ENCODE results near the gene GLRB.
"Not testable (repeated sequence)": the region's sequence is repeated elsewhere in the genome, so short reads cannot be mapped to it uniquely, and the experiment has no call there.

Gene GLRB

DNA sequence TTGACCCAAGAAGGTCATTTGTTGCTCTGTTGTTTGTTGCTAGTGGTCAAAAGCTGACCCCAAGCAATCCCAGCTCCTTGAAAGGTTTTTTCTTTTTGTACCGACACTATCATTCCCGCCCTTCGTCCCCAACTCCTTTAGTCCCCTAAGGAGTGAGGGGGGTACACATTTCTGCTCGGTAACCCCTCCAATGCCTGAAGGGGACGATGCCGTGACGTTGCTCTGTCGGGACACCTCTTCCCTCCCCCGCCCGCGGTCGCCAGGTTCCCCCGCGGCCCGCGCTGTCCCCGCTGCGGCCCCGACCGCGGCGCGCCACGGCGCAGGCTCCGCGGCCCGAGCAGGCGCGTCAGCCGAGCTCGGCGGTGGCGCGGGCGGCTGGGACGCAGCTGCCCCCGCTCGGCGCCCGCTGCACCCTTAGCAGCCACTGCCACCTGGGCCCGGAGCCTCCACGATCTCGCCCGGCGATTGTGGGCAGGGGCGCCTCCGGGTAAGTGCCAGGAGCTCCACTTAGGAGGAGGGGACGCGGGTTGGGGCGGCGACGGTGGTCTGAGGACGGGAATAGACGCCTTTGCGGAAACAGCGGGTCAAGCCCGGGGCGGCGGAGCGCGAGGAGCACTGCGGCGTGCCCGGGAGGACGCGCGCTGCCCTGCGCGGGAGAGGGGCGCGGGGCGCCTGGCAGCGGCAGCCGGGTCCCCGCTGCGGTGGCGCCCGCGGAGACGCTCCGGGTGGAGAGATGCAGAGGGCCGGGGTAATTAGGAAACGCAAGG, at the start of gene GLRB:
Gene GLRB, plus strand, starts transcription at position 340 of the 767 bp plus-strand sequence. CDS start 1,875 bp downstream, outside the sequence.
- no peak for DNase-seq

DNA sequence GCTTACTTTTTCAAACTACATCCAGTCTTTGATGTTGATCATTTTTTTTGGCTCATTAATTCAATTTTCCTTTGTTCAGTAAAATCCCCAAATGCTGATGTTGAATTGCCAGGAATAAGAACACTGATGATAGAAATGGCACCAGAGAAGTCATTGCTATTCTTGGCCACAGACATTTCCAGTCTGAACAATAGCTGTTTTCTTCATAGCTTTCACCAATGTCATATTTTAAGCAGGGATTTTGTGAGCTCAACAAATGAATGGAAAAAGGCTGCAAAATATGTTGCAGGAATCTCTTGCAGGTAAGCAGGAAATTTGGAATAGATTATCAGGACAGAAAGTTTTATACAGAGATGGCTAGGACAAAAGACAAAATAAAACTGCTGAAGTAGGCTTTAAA, 40.5 kb upstream of the GLRB start:
- no peak for DNase-seq

DNA sequence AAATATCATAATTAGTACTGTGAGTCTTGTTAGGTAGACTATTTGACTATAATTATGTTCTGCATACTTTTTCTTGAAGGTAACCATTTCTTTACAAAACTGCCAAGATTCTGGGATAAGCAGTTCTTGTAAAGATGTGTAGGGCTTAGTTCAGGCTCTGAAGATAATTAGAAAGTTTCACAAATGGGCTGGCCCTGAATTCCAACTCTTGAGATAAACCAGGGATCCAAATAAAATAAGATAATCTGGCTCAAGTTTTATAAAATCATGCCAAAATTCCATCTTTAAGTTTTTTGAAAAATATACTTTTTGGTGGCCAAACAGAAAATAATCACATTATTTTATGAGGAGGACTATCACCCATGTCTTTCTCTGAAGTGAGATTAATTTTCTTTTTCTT, 35.5 kb upstream of the GLRB start:
- DNase-seq: no peak

DNA sequence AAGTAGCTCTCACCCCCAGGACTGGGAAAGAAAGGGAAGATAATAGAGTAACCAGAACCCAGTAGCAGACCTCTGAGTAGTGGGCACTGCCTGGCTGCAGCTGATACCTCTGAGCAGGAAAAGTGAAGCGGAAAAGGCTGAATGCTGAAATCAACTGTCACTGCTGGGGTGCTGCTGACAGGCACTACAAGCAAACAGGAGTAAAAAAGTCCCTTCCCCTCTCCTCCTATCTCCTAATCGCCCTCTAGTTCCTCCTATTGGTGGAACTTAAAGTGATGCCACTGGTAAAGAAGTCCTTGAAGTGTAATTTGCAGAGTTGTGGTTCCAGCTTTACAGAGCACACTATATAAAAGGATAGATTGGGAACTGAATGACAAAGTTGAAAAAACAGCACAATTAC, 32.8 kb upstream of the GLRB start:
- DNase-seq: peak in 1 of 2 donors; percentile 86

DNA sequence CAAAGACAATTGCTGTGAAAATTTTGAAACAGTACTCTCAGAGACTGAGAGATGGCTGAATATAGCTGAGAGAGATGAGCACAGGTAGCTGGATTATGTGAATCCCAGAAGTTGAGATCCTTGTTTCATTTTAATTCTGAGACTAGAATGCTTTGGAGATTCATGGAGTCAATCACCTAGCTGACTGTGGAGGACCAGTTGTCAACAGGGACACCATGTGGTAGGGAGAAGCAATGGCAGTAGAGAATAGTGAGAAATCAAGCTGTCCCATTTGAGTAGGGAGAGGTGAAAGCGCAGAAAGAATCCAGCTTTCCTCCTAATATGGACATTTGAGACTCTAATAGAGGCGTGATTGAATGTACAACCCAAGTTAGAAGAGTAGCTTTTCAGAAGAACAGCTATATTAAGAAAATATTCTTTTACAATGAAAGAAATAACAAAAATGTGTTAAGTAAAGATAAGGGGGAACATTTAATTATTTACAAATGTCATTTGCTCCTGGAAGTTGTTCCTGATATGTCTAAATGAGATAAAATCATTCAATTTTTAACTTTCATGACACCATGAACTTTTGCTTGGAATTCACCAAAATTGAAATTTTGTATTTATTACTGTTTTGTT, 30.3 kb upstream of the GLRB start:
- peak in 1 of 2 donors; percentile 58 for DNase-seq

DNA sequence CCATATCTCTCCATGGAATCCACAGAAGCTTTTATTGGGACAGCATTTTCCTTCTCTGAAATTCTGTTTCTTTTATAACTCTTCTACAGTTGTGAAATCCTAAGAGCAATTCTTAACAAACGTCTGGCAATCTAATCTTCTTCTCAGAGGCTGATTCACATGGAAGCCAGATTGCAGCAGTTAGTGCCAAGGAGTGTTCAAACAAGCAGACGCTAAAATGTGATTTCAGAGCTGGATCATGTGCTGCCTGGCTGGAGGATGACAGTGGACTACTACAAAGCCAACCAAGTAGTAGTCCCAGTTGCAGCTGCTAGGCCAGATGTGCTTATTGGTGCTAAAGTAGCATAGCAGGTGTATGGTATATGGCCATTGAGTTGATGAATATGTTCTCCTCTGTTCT, 27.7 kb upstream of the GLRB start:
- no peak for DNase-seq

DNA sequence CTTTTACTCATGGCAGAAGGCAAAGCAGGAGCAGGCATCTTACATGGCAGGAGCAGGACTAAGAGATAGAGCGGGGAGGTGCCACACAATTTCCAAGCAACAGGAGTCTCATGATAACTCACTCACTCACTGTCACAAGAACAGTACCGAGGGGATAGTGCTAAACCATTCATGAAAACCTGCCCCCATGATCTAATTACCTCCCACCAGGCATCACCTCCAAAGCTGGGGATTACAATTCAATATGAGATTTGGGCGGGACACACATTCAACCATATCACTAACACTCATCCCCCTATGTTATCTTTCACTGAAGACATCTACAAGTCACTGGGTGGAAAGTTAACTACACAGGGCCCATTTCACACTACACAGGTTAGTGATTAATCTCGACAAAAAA, 25.4 kb upstream of the GLRB start:
- DNase-seq: no peak

DNA sequence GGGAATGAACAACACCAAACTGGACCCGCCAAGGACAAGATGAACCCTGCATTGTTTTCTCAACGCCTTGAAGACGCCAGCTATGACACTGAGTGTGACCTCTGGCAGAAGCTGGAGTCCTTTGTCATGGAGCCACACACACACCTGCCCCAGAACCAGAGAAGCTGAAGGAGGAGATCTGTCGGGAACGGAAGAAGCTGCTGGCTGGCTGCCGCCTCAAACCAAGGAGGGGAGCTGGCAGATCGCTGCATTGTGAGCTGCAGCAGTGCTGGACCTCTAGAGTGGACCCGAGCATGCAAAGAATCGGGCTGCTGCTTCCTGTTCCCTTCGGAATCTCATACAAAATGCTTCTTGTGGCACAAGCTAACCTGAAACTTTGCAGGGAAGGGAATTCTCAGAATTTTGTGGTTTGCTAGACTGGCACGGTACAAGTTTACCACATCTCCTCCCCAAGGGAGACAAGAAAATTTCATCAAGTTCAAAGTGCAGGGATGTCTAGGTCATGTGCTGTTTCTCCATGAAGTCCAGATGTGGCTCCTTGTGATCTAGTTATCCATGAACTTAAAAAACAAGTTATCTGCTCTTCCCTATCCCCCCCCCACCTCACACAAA, 23.4 kb upstream of the GLRB start:
- no peak for DNase-seq

DNA sequence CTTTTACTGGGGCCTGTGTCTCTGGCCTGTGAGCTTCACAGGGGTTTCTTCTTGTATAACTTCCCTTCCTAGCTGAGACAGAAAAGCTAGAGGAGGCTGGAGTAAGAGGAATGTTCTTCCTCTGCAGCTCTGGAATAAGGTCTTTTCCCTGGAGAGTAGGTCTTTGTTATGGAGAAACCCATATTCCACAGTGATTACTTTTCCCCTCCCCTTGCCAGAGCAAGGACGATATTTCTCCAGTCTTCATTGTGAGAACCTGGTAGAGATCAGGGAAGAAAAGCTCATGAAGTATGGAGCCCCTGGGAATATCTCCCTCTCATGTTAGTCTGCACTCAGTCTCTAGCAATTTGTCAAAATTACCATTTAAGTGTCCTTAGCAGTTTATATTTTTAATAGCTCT, 18.7 kb upstream of the GLRB start:
- no peak for DNase-seq

DNA sequence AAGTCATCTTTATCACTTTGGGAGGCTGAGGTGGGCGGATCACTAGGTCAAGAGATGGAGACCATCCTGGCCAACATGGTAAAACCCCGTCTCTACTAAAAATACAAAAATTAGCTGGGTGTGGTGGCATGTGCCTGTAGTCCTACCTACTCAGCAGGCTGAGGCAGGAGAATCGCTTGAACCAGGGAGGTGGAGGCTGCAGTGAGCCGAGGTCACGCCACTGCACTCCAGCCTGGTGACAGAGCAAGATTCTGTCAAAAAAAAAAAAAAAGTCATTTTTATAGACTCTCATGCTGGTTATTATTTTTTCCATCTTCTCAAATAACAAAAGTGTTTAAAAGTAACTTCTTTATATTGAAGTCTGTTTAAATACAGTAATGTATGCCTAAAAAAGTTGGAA, 17.1 kb upstream of the GLRB start:
- DNase-seq: not testable (repeated sequence)

DNA sequence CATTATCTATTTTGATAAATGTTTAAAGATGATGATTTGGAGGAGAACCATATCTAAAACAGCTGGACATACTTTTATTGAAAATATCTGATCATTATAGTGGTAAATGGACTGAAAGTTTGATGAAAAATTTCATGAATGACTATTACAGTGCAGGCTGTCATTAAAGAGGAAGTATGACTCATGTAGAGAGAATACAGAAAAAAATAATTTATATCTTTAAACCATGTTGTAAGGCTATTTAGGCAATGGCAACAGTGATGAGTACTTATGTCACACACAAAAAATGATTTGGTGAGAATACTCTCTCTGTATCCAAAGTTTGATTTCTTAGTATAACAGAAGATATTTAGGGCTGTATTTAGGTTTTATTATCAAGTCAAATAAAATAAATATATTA, 3.9 kb upstream of the GLRB start:
- peak in 1 of 2 donors; percentile 14 for DNase-seq

DNA sequence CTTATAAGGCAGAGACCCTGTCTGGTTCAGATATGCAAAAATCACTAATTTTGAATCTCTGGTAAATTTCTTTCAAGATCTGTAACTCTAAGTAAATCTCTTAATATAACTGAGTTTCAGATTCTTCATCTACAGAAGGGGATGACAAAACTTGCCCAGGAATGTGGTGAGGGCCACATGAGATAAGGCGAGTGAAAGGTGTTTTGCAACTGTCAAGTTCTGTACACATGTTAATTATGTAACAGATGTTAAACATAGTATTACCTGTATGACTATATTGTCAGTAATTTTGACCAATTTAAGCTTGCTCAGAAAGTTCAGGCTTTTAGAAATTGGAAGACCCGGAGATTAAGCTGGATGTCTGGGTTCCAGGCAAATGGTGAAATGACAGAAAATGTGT, 549 bp upstream of the GLRB start:
- no peak for DNase-seq

DNA sequence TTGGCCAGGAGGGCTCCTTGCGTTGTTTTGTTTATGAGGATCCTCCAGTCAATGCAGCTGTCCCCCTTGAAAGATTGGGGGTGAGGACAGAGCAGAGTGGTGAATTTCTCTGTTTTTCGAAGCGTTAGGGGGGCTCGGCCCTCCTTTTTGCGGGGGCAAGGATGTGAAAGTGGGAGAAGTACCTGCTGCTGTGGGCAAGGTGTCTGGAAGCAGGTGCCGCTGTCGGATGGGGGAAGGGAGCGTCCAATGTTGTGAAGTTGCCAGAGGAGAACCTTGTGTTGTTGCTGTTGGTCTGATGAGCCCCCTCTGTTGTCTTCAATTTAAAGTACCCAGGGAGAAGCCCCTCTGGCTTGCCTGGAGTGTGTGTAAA, 613 bp downstream of the GLRB start:
- DNase-seq: no peak

DNA sequence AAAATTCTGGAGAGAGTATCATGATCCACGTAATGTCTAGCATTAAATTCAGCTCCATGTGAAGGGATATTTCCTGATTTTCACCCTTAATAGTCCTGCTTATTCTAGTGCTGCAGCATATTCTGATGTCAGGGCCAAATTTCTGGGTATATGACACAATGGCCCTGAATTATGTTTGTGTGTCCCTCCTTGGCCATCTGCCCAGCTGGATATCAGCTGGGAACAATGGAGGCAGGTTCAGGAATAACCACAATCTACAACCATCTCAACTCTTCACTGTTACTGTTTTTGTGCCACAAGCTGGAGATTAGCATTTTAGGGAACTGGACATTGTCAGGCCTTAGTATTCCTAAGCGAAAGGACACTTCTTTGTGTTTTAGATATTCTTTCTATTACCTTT, 3.5 kb downstream of the GLRB start:
- DNase-seq: no peak

DNA sequence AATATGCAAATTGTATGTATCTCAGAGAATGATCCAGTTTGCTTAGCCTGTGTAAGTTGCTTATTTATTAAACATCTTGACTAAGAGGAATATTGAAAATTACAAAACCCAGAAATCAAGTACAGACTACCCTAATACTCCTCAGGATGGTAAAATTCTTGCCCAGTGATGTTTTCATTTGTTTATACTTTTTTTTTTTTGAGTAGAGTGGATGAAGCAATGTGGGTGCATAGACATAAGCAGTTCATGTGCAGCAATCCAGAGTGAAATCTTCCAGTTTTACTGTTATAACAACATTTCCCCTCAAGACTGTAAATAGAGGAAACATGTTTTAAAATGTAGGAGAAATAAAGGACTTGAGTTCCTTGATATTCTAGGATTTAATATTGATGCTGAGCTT, 4.7 kb downstream of the GLRB start:
- DNase-seq: no peak

DNA sequence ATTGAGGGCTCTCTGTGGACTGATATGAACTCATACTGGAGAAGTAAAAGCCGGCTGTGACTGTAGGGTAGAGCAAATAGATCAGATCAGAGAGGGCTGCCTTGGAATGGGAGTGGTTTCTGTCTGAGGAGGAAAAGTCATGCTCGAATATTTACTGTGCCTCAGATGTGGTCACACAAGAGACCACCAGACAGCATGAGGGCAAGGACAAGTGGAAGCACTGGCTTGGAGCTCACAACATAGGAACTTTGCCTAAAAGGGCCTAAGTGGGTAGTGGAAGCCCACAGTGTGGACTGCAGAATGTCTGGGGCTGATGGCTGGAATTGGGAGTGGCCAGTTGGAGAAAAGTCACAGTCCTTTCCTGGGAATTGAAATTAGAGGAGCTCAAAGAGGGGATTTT, 19.8 kb downstream of the GLRB start:
- DNase-seq: no peak

DNA sequence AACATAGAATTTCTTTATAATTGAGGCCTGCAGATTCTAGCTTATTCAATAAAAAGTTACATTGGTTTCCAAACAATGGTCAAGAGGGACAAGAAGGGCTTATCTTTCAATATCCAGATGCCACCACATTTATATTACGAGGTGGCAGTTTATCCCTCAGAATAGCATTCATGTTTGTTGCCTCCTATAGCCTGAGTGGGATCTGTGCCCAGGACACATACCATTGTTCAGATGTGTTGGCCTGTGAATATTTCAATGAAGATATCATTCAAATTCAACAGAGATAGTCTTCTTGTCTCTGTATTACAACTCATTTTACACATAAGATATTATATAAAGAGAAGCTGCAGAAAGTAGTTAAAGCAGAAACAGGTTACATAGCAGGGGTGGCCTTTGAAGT, 20.5 kb downstream of the GLRB start:
- no peak for DNase-seq

DNA sequence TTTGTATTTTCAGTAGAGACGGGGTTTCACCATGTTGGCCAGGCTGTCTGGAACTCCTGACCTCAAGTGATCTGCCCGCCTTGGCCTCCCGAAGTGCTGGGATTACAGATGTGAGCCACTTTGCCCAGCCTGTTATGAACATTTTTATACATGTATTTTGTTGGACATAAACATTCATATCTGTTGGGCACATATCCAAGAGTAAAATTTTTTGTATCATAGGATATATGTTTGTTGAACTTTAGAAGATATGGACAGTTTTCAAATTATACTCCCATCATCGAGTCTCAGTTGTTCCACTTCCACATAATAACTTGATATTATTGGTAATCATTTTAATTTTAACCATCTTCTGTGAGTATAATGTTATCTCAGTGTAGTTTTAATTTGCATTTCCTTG, 23.6 kb downstream of the GLRB start:
- DNase-seq: no peak

DNA sequence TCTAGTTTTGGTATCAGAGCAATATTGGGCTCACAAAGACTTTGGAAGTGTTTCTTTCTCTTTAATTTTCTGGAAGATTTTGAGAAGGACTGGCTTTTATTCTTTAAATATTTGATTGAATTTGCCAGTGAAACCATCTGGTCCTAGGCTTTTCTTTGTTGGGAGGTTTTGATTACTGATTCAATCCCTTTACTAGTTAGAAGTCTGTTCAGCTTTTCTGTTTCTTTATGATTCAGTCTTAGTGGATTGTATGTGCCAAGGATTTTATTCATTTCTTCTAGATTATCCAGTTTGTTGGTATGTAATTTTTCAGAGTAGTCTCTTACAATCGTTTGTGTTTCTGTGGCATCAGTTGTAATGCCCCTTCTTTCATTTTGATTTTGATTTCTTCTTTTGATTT, 28.6 kb downstream of the GLRB start:
- no peak for DNase-seq

DNA sequence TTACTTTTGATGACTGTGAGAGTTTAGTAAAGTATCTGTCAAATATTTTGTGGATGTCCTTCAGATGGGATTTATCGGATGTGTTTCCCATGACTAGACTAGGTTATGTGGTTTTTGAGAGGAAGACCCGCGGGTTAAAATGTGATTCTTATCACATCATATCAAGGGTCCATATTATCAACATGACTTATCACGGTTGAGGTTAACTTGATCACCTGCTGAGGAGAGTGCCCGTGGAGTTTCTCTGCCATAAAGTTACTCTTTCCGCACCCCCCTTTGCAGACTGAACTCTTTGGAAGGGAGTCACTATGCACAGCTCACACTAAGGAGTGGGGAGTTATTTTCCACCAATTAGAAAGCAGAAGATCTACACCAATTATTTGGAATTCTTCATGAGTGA, 38.7 kb downstream of the GLRB start:
- DNase-seq: no peak

DNA sequence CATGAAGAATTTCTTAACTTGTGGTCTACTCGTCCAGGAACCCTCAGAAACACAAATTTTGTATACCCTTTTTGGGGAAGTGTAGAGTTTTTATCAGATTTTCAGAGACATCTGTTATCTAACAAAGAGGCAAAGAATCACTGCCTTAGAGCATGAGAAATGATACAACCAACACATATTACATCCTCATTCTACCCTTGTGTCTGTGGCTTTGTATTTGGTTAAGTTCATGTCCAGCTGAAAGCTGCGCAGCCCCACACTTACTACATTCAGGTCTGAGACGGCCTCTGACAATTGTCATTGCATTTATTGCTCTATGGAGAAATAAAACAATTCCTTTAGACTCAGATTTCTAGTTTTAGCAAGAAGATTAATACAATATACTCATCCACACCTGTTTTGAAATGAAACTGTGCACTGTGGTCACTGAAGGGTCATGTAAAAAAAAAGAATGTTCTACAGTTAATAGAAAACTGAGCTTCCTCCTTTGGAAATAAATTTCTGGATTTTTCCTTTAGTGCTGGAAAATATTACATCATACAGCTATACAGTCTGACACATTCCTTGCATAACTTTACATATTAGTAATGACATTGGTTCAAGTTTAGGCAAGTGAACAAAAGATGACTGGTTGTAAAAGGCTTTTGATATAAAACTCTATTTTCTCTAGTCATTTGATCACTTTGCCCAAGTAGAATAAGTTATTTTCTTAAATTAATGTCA, 39.8 kb downstream of the GLRB start:
- no peak for DNase-seq

DNA sequence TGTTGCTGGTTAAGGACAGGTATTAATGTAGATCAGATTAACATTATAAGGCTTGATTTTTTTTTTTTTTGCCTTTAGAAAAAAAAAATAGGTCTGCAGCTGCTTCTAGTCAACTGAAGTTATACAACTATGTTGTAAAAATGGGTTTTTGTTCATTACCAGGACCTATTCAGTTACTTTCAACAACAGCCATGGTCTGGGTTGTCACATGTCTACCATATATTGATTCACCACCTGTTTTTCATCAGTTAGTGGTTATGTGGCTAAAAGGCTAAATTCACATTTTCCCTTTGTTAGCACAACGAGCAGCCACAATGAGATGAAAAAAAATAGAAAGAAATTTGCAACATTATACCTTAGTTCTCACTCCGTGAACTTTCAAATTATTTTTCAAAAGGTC, 45.5 kb downstream of the GLRB start:
- no peak for DNase-seq

DNA sequence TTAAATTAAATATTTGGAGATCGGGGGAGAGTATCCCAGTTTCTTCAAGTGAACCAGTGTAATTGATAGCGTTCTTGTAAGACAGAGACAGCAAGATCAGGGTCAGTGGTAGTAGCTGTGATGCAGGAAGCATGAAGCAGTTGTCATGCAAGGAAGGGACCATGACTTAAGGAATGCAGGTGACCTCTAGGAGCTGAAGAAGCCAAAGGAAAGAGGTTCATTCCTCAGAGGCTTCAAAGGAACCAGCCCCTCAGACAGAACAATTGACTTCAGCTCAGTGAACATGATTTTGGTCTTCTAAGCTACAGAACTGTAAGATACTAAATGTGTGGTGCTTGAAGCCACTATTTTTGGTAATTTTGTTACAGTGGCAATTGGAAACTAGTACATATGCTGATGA, 51.6 kb downstream of the GLRB start:
- no peak for DNase-seq

DNA sequence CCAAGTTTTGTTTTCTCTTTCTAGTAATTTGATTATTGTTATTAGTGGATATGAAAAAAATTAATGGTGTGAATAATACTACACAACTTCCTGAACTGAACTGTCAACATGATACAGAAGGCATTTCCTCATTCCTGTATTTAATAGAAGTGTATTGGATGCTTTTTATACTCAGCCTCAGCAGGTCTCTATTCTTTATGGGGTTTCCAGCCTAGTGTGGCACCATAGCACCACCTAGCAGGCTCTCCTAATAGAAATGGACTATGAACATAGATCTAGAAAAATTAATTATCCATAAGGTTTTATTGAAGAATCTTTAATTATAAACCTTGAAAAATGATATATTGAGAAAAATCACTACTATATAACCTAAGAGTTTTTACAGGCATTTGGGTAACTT, 52.4 kb downstream of the GLRB start:
- DNase-seq: no peak
